Aorta (tissue), 5 donors: ENCODE measurements around the gene ACP7. TPM values are rescaled to one million over a fixed set of nuclear protein-coding genes. Genes with fewer than 3 reads are reported as not detected.
"Not testable (repeated sequence)": the region's sequence is repeated elsewhere in the genome, so short reads cannot be mapped to it uniquely, and the experiment has no call there.

ENCODE experiments used
- ATAC-seq: fragments of 200-7000 bp; cut with Tn5 transposase; one replicate; pipeline ENCODE4 v1.9.1; 2022; ENCODE audit warnings: moderate library complexity; ENCODE audit not compliant: low FRiP score
- DNase-seq, 2 donors: peaks; one replicate each; pipeline ENCODE4 v3.0.0-alpha.2; 2020
- H3K27ac ChIP-seq, 2 donors: one replicate each; pipeline ENCODE4 v1.5.1; 2013; ENCODE audit warnings: low read length in 2 of 2, mild to moderate bottlenecking in 2 of 2, moderate library complexity in 2 of 2, control low read depth in 1 of 2, inconsistent platforms in 1 of 2, low read depth in 1 of 2
- H3K27me3 ChIP-seq, 2 donors: one replicate each; pipeline ENCODE4 v1.6.1; 2013; ENCODE audit warnings: control low read depth in 1 of 2, low read length in 1 of 2, mild to moderate bottlenecking in 1 of 2, moderate library complexity in 1 of 2; ENCODE audit not compliant: insufficient read depth in 2 of 2, control insufficient read depth in 1 of 2
- H3K36me3 ChIP-seq, 2 donors: one replicate each; pipeline ENCODE4 v1.6.1; 2013; ENCODE audit warnings: control low read depth in 1 of 2, low read length in 1 of 2, mild to moderate bottlenecking in 1 of 2; ENCODE audit not compliant: insufficient read depth in 2 of 2, control insufficient read depth in 1 of 2
- H3K4me1 ChIP-seq, 2 donors: one replicate each; pipeline ENCODE4 v1.6.1; 2013; ENCODE audit warnings: low read length in 2 of 2, control low read depth in 1 of 2, mild to moderate bottlenecking in 1 of 2, moderate library complexity in 1 of 2; ENCODE audit not compliant: insufficient read depth in 2 of 2, control insufficient read depth in 1 of 2
- H3K4me3 ChIP-seq, 2 donors: one replicate each; pipeline ENCODE4 v1.5.1; 2013; ENCODE audit warnings: low read length in 2 of 2, control low read depth in 1 of 2, mild to moderate bottlenecking in 1 of 2
- H3K9me3 ChIP-seq: one replicate; pipeline ENCODE4 v1.6.1; 2013; ENCODE audit warnings: mild to moderate bottlenecking, low read length; ENCODE audit not compliant: control insufficient read depth
- WGBS, 2 donors: extraction: QIAGEN DNeasy Blood & Tissue Kit; methylation state at CpG; one replicate each; pipeline ENCODE4 v1.1.7; 2013; 5-methylcytosine and 5-hydroxymethylcytosine counted together
- intact Hi-C, 2 donors: fragments of 100-400 bp; cut with DNase I; formaldehyde crosslinking; loops; one replicate each; pipeline versions ENCODE4 v1.14.2 to v1.15.0; 2022
- polyA plus RNA-seq, 2 donors: library from polyadenylated mRNA; stranded (reverse); fragments of 200-250 nt; gene quantifications; one replicate each; pipeline ENCODE4 v1.2.3, GENCODE V29; 2013
- total RNA-seq, 2 donors: library from RNA; stranded (reverse); fragmentation: NEBNext Ultra II Directional; extraction: Animal tissue kit (Norgen Biotek cat#: 25700); gene quantifications; one replicate each; pipeline ENCODE4 v1.2.1, GENCODE V29; 2021
- donor health status: healthy with polysubstance abuse.
- donor health status: Bipolar disorder and iron deficiency.
- donor health status: DM: no; HTN: no; CAD: no.
- donor health status: DM: no; HTN: no; CAD: no.
- donor health status: DM: yes; HTN: yes; CAD: no.

ACP7 gene
- total and polyA plus RNA-seq, 4 donors = not detected

DNA sequence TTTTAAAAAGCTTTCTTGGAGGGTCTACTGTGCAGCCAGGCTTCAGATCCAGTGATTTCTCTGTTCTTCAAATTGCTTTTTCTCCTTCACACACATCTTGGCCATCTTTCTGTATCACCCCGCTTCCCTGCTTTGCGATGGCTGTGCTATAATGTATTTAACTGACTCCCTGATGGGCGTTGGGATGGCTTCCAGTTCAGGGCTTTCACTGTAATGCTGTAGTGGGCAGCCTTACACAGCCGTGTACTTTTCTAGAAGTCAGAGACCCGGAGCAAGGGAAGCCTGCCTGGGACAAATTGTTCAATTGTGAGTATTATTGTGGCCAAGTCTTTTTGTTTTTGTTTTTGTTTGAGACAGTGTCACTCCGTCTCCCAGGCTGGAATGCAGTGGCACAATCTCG lies 22.0 kb downstream of the ACP7 start:
- intact Hi-C loops = no loop called here
- H3K27ac ChIP-seq = no peak overlapping the region
- H3K4me1 ChIP-seq = no peaks in the 10 kb centered on the region
- no peak for ATAC-seq
- 31% methylated on average over 7 of the region's 7 CpGs for WGBS, 2 donors
- no peak overlapping the region for H3K4me3 ChIP-seq
- no peaks in the 10 kb centered on the region for H3K27me3 ChIP-seq
- H3K36me3 ChIP-seq = no peaks in the 10 kb centered on the region
- no peak for DNase-seq
- H3K9me3 ChIP-seq = no peaks in the 10 kb centered on the region

DNA sequence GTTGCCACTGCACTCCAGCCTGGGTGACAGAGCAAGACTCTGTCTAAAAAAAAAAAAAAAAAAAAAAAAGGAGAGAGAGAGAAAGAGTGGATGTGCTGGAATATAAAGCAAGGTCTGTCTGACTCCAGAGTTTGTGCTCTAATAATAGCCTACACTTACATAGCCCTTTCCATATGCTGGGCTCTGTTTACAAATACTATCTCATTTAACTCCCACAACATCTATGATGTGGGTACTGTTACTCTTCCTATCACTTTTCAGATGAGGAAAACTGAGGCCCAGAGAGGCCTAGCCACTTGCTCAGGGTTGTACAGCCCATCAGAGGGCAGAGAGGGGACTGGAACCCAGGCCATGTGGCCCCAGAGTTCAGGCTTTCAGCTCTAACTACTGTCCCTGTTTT lies 25.5 kb downstream of the ACP7 start:
- no peak overlapping the region for H3K4me3 ChIP-seq
- H3K4me1 ChIP-seq = no peaks in the 10 kb centered on the region
- intact Hi-C loops = no loop called here
- ATAC-seq (no peak), DNase-seq (no peak)
- no peaks in the 10 kb centered on the region for H3K36me3 ChIP-seq
- H3K27ac ChIP-seq = no peak overlapping the region
- H3K27me3 ChIP-seq = no peaks in the 10 kb centered on the region
- no peaks in the 10 kb centered on the region for H3K9me3 ChIP-seq

DNA sequence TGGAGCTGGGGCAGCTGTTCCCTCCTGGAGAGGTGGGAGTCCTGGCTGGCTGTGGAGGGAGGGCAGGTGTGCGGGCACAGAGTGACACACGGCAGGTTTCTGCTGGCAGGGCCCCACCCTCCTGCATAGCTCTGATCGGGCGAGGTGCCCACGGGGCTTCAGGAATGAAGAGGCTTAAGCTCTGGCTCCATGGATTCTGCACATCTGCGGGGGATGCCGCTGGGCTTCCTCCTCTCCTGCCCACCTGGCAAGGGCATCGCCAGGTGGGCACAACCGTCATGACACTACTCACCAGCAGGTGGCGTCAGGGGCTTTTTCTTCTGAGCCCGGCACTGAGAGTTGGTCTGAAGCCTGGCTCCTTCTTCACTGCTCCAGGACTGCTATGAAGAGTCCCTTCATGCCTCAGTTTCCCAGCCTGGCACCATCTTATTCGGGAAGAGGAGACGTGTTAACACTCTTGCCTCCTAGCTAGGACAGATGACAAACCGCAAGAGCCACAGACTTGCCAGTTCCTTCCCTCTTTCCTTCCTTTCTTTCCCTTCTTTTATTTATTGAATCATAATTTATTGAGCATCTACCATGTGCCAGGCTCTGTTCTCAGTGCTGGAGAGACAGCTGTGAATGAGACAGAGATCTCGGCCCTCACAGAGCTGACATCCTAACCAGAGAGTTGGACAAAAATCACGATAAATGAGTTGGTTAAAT lies 26.2 kb downstream of the ACP7 start:
- H3K27ac ChIP-seq = no peak overlapping the region

DNA sequence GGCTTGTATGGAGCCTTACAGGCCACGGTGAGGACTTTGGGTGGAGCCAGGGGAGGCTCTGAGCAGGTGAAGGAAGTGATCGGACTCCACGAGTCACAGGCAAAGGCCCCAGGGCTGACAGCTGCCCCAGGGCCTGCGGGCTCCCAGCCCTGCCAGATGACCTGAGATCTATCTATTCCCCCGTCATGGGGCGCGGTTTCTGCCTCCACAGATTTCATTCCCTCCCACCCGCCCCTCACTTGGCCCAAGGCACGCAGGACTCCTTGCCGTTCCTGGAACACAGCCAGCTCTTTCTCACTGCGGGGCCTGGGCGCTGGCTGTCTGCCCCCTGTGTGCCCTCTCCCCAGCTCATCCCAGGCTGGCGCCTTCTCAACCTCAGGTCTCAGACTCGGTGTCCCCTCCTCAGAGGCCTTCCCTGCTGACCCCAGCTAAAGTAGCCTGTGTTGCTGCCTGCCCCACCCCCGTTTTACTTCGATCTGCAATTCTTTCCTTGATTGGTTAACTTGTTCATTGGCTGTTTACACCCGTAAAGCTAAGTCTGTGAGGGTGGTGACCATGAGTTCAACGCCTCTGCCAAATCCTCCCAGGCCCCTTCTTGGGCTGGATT lies 27.5 kb downstream of the ACP7 start:
- 33 to 45% methylated on average over 12 to 18 of the region's 18 CpGs for WGBS, 2 donors
- no peaks in the 10 kb centered on the region for H3K36me3 ChIP-seq
- intact Hi-C loops = no loop called here
- DNase-seq (no peak), ATAC-seq (no peak)
- no peak overlapping the region for H3K27ac ChIP-seq
- H3K4me1 ChIP-seq = no peaks in the 10 kb centered on the region
- no peak overlapping the region for H3K4me3 ChIP-seq
- H3K9me3 ChIP-seq = no peaks in the 10 kb centered on the region
- H3K27me3 ChIP-seq = no peaks in the 10 kb centered on the region

More for the DNA sequence above, 26.2 kb downstream of the ACP7 start:
- 26 to 28% methylated on average over 14 to 16 of the region's 16 CpGs for WGBS, 2 donors
- H3K4me3 ChIP-seq = no peak overlapping the region
- intact Hi-C loops = no loop called here
- no peaks in the 10 kb centered on the region for H3K4me1 ChIP-seq
- no peaks in the 10 kb centered on the region for H3K9me3 ChIP-seq
- H3K27me3 ChIP-seq = no peaks in the 10 kb centered on the region
- DNase-seq (peak; percentile 60 to 85), ATAC-seq (peak; percentile 59)
- no peaks in the 10 kb centered on the region for H3K36me3 ChIP-seq

DNA sequence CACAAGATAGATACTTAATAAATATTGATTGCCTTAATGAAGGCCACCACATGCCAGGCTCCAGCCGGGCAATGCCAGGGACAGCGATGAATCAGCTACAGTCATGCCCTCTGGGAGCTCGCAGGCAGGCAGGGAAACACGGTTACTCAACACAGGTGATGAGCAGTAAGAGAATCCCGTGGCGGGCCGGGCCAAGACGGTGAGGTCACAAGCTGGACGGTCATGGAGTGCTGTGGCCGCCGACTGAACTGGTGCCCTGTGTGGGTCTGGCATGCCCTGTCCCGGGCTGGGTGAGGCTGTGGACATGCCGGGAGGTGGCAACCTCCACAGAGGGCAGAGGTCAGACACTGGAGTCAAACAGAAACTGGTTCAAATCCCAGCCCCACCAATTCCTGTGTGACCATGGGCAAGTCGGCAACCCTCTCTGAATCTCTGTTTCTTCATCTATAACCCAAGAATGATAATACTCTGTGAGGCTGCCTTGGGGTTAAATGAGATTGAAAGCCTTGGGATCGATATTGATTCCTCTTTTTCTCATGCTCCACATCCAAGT lies 28.2 kb downstream of the ACP7 start:
- DNase-seq = no peak
- peak; percentile 48 for ATAC-seq
- Histone ChIP-seq H3K4me3 (no peak overlapping the region), H3K27me3 (no peaks in the 10 kb centered on the region), H3K27ac (no peak overlapping the region), H3K9me3 (no peaks in the 10 kb centered on the region), H3K4me1 (no peaks in the 10 kb centered on the region), H3K36me3 (no peaks in the 10 kb centered on the region)
- WGBS, 2 donors = 83 to 84% methylated on average over 15 of the region's 15 CpGs
- intact Hi-C loops = no loop called here

DNA sequence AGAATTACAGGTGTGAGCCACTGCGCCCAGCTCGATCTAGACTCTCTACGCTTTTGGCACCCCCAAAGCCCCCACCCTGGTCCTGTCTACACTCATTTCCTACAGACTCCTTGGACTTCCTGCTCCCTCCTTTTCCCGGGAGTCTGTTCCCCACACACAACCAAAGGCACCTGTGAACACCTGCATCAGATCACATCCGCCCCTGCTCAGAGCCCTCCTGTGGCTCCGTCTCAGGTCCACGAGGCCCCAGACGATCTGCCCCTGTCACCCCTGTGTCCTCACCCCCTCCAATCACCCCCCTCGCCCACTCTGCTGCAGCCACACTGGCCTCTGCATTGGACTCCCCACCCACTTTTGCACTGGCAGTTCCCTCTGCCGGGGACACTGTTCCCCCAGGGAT lies 29.0 kb downstream of the ACP7 start:
- 74 to 78% methylated on average over 10 of the region's 10 CpGs for WGBS, 2 donors
- intact Hi-C loops = no loop called here

DNA sequence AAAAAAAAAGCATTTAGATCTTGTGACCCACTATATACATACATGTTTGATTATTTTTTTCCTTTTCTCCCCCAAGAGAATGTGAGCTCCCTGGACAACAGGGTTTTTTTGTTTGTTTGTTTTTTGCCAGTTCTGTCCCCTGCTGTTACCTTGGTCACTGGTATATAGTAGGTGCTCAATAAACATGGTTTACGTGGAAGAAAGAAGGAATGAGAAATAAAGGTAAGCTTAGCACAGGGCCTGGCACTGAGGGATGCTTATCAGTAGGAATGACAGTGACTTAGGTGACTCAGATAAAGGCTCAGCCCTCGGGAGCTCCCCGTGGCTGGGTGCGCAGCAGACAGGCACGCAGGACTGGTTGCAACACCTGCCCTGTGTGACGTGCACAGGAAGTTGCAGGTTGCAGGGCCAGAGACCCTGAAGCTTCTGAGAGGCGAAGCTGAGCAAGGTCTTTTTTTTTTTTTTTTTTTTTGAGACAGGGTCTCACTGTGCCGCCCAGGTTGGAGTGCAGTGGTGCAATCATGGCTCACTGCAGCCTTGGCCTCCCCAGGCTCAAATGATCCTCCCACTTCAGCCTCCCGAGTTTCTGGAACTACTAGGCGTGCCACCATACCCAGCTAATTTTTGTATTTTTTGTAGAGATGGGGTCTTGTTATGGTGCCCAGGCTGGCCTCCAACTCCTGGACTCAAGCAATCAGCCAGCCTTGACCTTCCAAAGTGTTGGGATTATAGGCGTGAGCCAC lies 31.1 kb downstream of the ACP7 start:
- Histone ChIP-seq H3K4me1 (no peaks in the 10 kb centered on the region), H3K9me3 (no peaks in the 10 kb centered on the region), H3K27me3 (no peaks in the 10 kb centered on the region), H3K27ac (no peak overlapping the region), H3K36me3 (no peaks in the 10 kb centered on the region), H3K4me3 (no peak overlapping the region)
- DNase-seq = no peak
- WGBS, 2 donors = 85 to 88% methylated on average over 11 of the region's 11 CpGs
- no peak for ATAC-seq
- intact Hi-C loops = no loop called here

More for the DNA sequence above, 29.0 kb downstream of the ACP7 start:
- Histone ChIP-seq H3K4me3 (no peak overlapping the region), H3K27ac (no peak overlapping the region), H3K36me3 (no peaks in the 10 kb centered on the region), H3K4me1 (no peaks in the 10 kb centered on the region), H3K9me3 (no peaks in the 10 kb centered on the region), H3K27me3 (no peaks in the 10 kb centered on the region)
- ATAC-seq = no peak
- no peak for DNase-seq

DNA sequence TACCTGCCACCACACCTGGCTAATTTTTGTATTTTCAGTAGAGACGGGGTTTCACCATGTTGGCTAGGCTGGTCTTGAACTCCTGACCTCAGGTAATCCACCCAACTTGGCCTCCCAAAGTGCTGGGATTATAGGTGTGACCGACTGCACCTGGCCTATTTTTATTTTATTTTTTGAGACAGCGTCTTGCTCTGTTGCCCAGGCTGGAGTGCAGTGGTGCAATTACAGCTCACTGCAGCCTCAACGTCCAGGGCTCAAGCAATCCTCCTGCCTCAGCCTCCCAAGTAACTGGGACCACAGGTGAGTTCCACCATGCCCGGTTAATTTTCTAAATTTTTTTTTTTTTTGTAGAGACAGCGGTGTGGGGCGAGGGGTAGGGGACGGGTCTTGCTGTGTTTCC lies 32.9 kb downstream of the ACP7 start:
- H3K9me3 ChIP-seq, H3K4me1 ChIP-seq, H3K27ac ChIP-seq, H3K4me3 ChIP-seq, DNase-seq, H3K27me3 ChIP-seq, ATAC-seq, H3K36me3 ChIP-seq, intact Hi-C loops: not testable (repeated sequence)
- 88 to 90% methylated on average over 8 of the region's 8 CpGs for WGBS, 2 donors
